Esophagus muscularis mucosa (tissue), 4 donors: Measurements from ENCODE around the gene BBS1. TPM values are rescaled to one million over a fixed set of nuclear protein-coding genes. Genes with fewer than 3 reads are reported as not detected.

Source experiments
- DNase-seq: peaks from one replicate; pipeline ENCODE4 v3.0.0-alpha.2; 2017; ENCODE audit errors: extremely low spot score
- H3K27ac ChIP-seq, 4 donors: fragments of 200-600 bp; sonication (generic); replicated peaks in 1 of 4; 1 replicate in 3 of 4; 2 replicates in 1 of 4; pipeline ENCODE4 v1.5.1; 2016 to 2019; ENCODE audit warnings: mild to moderate bottlenecking in 1 of 4
- H3K27me3 ChIP-seq, 4 donors: fragments of 200-600 bp; sonication (generic); one replicate each; pipeline versions ENCODE4 v1.5.1 to v1.6.0; 2016 to 2019
- H3K36me3 ChIP-seq, 4 donors: fragments of 200-600 bp; sonication (generic); one replicate each; pipeline ENCODE4 v1.5.1; 2016 to 2019
- H3K4me1 ChIP-seq, 4 donors: fragments of 200-600 bp; sonication (generic); one replicate each; pipeline ENCODE4 v1.5.1; 2016 to 2019
- H3K4me3 ChIP-seq, 4 donors: fragments of 200-600 bp; sonication (generic); 1 replicate in 2 of 4; 2 replicates in 2 of 4; pipeline ENCODE4 v1.5.1; 2016 to 2019; ENCODE audit warnings: mild to moderate bottlenecking in 4 of 4, moderate library complexity in 1 of 4
- H3K9me3 ChIP-seq, 4 donors: fragments of 200-600 bp; sonication (generic); 1 replicate in 3 of 4; 2 replicates in 1 of 4; pipeline ENCODE4 v1.5.1; 2016 to 2019
- CTCF ChIP-seq, 3 experiments: fragments of 200-600 bp in 2 of 3; fragments of 450-650 bp in 1 of 3; sonication (generic) in 2 of 3; IDR thresholded peaks; one replicate each; pipeline ENCODE4 v1.5.1; 2017 to 2019; ENCODE audit warnings: antibody characterized with exemption in 3 of 3, mild to moderate bottlenecking in 2 of 3, moderate library complexity in 1 of 3
- EP300 ChIP-seq: sonication (generic); formaldehyde crosslinking; IDR thresholded peaks from one replicate; pipeline ENCODE4 v1.6.1; 2017; ENCODE audit warnings: antibody characterized with exemption
- POLR2A ChIP-seq: fragments of 450-650 bp; IDR thresholded peaks from one replicate; pipeline ENCODE4 v1.6.1; 2017; ENCODE audit warnings: antibody characterized with exemption, moderate library complexity, mild to moderate bottlenecking, low read depth
- POLR2AphosphoS5 ChIP-seq, 2 donors: sonication (generic); formaldehyde crosslinking; IDR thresholded peaks; one replicate each; pipeline ENCODE4 v1.6.1; 2017; ENCODE audit warnings: antibody characterized with exemption in 2 of 2
- WGBS: methylation state at CpG from one replicate; pipeline ENCODE4 v1.1.5; 2018; 5-methylcytosine and 5-hydroxymethylcytosine counted together
- intact Hi-C: fragments of 100-400 bp; cut with DNase I; formaldehyde crosslinking; loops from one replicate; pipeline ENCODE4 v1.15.1; 2023
- total RNA-seq, 4 donors: library from RNA; depleted of rRNA; stranded (reverse); fragments of >200 nt; gene quantifications; one replicate each; pipeline versions ENCODE4 v1.1.0 to v1.2.1, GENCODE V29; 2016

BBS1 gene
- total RNA-seq, 4 donors from 2014 or later: 68.1 to 78.5 (median 73.1) TPM

- peaks cover 15 to 47% (median 28%) of the 10 kb centered on the region in 4 donors for H3K36me3 ChIP-seq
- no peak for DNase-seq
- no peaks in the 10 kb centered on the region for H3K9me3 ChIP-seq
- intact Hi-C loops: no loop called here
- peaks cover 10 to 36% (median 27%) of the 10 kb centered on the region in 4 donors for H3K4me1 ChIP-seq
- WGBS: 93% methylated on average over 6 of the region's 6 CpGs
- TF ChIP-seq POLR2AphosphoS5 (IDR thresholded peaks at IDR 0.05) (no peak), CTCF (IDR thresholded peaks at IDR 0.05) (no peak), POLR2A (no peak), EP300 (no peak)
- H3K4me3 ChIP-seq: no peak overlapping the region
- H3K27ac ChIP-seq: no peak overlapping the region
- no peaks in the 10 kb centered on the region for H3K27me3 ChIP-seq
These were observed 41.7 kb upstream of the BBS1 start for GRCh38 chr11:66468691-66469090.

DNA sequence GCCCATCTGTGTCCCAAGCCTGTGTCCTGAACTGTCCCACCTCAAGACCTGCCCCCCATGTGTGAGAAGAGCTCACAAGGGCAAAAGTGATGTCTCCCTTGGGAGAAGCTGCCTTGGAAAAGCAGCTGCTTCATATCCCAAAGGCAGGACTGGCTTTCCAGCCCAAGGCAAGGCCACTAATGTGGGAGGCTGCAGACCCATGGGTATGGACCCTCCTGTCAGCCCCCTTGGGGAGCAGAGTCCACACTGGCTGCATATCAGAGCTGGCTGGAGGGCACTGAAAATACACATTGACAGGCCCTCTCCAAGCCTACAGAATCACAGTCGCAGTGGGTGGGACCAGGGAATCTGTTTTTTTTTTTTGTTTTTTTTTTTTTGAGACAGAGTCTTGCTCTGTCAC lies 41.0 kb upstream of the BBS1 start:
- Histone ChIP-seq H3K9me3 (no peaks in the 10 kb centered on the region), H3K36me3 (peaks cover 18 to 55% (median 35%) of the 10 kb centered on the region in 4 donors), H3K27me3 (no peaks in the 10 kb centered on the region), H3K4me1 (peaks cover 10 to 36% (median 27%) of the 10 kb centered on the region in 4 donors), H3K27ac (no peak overlapping the region), H3K4me3 (no peak overlapping the region)
- no peak for DNase-seq
- WGBS: 72% methylated on average over 1 of the region's 1 CpG
- no peak for TF ChIP-seq POLR2AphosphoS5 (IDR thresholded peaks at IDR 0.05)
- intact Hi-C loops: no loop called here

- Histone ChIP-seq H3K9me3 (no peaks in the 10 kb centered on the region), H3K4me3 (no peak overlapping the region), H3K4me1 (peaks cover 10 to 32% (median 27%) of the 10 kb centered on the region in 4 donors), H3K27ac (no peak overlapping the region), H3K36me3 (peaks cover 18 to 60% (median 41%) of the 10 kb centered on the region in 4 donors), H3K27me3 (no peaks in the 10 kb centered on the region)
- 94% methylated on average over 3 of the region's 3 CpGs for WGBS
- no peak for DNase-seq
- no peak for TF ChIP-seq CTCF (IDR thresholded peaks at IDR 0.05)
- no peak for TF ChIP-seq EP300
- TF ChIP-seq POLR2A: no peak
- TF ChIP-seq POLR2AphosphoS5 (IDR thresholded peaks at IDR 0.05): no peak
- intact Hi-C loops: no loop called here
These were observed 40.4 kb upstream of the BBS1 start for GRCh38 chr11:66470015-66470414.

DNA sequence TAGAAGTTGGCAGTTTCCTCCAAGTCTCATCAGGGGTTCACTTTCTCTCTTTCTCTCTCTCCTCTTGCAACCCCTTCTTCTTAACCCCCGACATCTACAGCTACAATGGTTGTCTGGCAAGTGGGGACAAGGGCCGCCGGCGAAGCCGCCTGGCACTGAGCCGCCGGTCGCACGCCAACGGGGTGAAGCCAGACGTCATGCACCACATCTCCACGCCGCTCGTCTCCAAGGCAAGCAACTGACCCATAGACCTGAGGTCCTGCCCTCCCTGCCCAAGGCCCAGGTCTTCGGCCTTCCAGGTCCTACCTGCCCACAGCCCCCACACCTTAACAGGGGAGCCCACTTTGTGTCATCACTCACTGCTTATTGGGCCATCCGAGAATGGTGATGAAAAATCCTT lies 39.3 kb upstream of the BBS1 start:
- no peak overlapping the region for H3K27ac ChIP-seq
- no peaks in the 10 kb centered on the region for H3K27me3 ChIP-seq
- H3K4me1 ChIP-seq: peaks cover 10 to 21% (median 17%) of the 10 kb centered on the region in 4 donors
- no peaks in the 10 kb centered on the region for H3K9me3 ChIP-seq
- TF ChIP-seq CTCF (IDR thresholded peaks at IDR 0.05) (no peak), POLR2A (no peak), POLR2AphosphoS5 (IDR thresholded peaks at IDR 0.05) (no peak), EP300 (no peak)
- DNase-seq: no peak
- peaks cover 24 to 72% (median 52%) of the 10 kb centered on the region in 4 donors for H3K36me3 ChIP-seq
- H3K4me3 ChIP-seq: no peak overlapping the region
- WGBS: 96% methylated on average over 16 of the region's 16 CpGs
- intact Hi-C loops: no loop called here

GRCh38 chr11:66472054-66472453 lies 38.4 kb upstream of the BBS1 start:
- no peak for DNase-seq
- intact Hi-C loops: no loop called here
- H3K9me3 ChIP-seq: no peaks in the 10 kb centered on the region

More at GRCh38 chr11:66472054-66472453, 38.4 kb upstream of the BBS1 start:
- Histone ChIP-seq H3K36me3 (peaks cover 24 to 75% (median 53%) of the 10 kb centered on the region in 4 donors), H3K27ac (no peak overlapping the region), H3K4me3 (no peak overlapping the region), H3K27me3 (no peaks in the 10 kb centered on the region), H3K4me1 (peaks cover 10 to 18% (median 15%) of the 10 kb centered on the region in 4 donors)
- TF ChIP-seq POLR2AphosphoS5 (IDR thresholded peaks at IDR 0.05) (no peak), POLR2A (no peak), CTCF (IDR thresholded peaks at IDR 0.05) (no peak), EP300 (no peak)
- WGBS: 91% methylated on average over 7 of the region's 9 CpGs
